ENCODE results near the gene RBBP8.

Gene RBBP8

GRCh38 chr18:22988208-22988607, 55.1 kb downstream of the RBBP8 start:
- H2BK15ac ChIP-seq (ENCODE audit: low read length), result no peak overlapping the region
- DNase-seq (ENCODE audit: low spot score), result no peak
- H3K36me3 ChIP-seq (replicated peaks in 1 of 2; ENCODE audit: control insufficient read depth in 2 of 2, insufficient read depth in 2 of 2, low read length in 2 of 2), result peaks cover 21 to 100% of the 10 kb centered on the region in 2 donors
- no peak overlapping the region for H2BK12ac ChIP-seq (ENCODE audit: low read length)
- H2BK120ac ChIP-seq (ENCODE audit: low read depth, low read length), result no peak overlapping the region
- H2AFZ ChIP-seq (ENCODE audit: low read length), result no peak overlapping the region
- H3K4me3 ChIP-seq (ENCODE audit: low read length in 2 of 2), result no peak overlapping the region
- no peak overlapping the region for H3K4me2 ChIP-seq (ENCODE audit: insufficient read depth, low read length, poor library complexity, severe bottlenecking)
- no peak overlapping the region for H3K14ac ChIP-seq (ENCODE audit: low read length)
- no peak overlapping the region for H2BK5ac ChIP-seq (ENCODE audit: low read length)
- no peak overlapping the region for H3K18ac ChIP-seq (ENCODE audit: low read length)
- H3K23ac ChIP-seq (ENCODE audit: low read depth, low read length, poor library complexity), result no peak overlapping the region
- H3K9me3 ChIP-seq (replicated peaks in 1 of 2; ENCODE audit: control insufficient read depth in 2 of 2, insufficient read depth in 1 of 2, low read depth in 1 of 2, low read length in 2 of 2), result peaks cover 0 to 2% of the 10 kb centered on the region in 2 donors
- no peak overlapping the region for H2AK5ac ChIP-seq (ENCODE audit: low read depth, low read length)
- no peak overlapping the region for H4K91ac ChIP-seq (ENCODE audit: low read depth, low read length, poor library complexity)
- H3K79me1 ChIP-seq (ENCODE audit: low read depth, low read length), result no peaks in the 10 kb centered on the region
- H4K8ac ChIP-seq (ENCODE audit: low read depth, low read length), result no peak overlapping the region
- no peak overlapping the region for H3K27ac ChIP-seq (replicated peaks; ENCODE audit: low read length)
- H3K9ac ChIP-seq (ENCODE audit: low read depth, low read length, poor library complexity), result no peak overlapping the region
- H3K4me1 ChIP-seq (ENCODE audit: control insufficient read depth in 2 of 2, insufficient read depth in 1 of 2, low read depth in 1 of 2, low read length in 2 of 2), result no peaks in the 10 kb centered on the region
- no CpG with 5 or more reads among the region's 3 CpGs for WGBS, 2 donors (ENCODE audit: extremely low coverage in 2 of 2, insufficient read length in 2 of 2, insufficient replicate concordance in 1 of 2)
- H3K27me3 ChIP-seq (ENCODE audit: control insufficient read depth in 3 of 3, insufficient read depth in 3 of 3, low read depth in 1 of 3, low read length in 3 of 3), result no peaks in the 10 kb centered on the region
- H3K4ac ChIP-seq (ENCODE audit: low read length), result no peak overlapping the region

- Histone ChIP-seq H3K4me1 (ENCODE audit: control insufficient read depth in 2 of 2, insufficient read depth in 1 of 2, low read depth in 1 of 2, low read length in 2 of 2) (no peaks in the 10 kb centered on the region), H4K8ac (ENCODE audit: low read depth, low read length) (no peak overlapping the region), H2BK15ac (ENCODE audit: low read length) (no peak overlapping the region), H3K23ac (ENCODE audit: low read depth, low read length, poor library complexity) (no peak overlapping the region), H2BK12ac (ENCODE audit: low read length) (no peak overlapping the region), H3K4ac (ENCODE audit: low read length) (no peak overlapping the region), H4K91ac (ENCODE audit: low read depth, low read length, poor library complexity) (no peak overlapping the region), H3K4me3 (ENCODE audit: low read length in 2 of 2) (no peak overlapping the region), H3K27ac (replicated peaks; ENCODE audit: low read length) (no peak overlapping the region), H3K4me2 (ENCODE audit: insufficient read depth, low read length, poor library complexity, severe bottlenecking) (no peak overlapping the region), H2BK5ac (ENCODE audit: low read length) (no peak overlapping the region), H3K79me1 (ENCODE audit: low read depth, low read length) (no peaks in the 10 kb centered on the region), H3K9ac (ENCODE audit: low read depth, low read length, poor library complexity) (no peak overlapping the region), H2AFZ (ENCODE audit: low read length) (no peak overlapping the region), H3K9me3 (replicated peaks in 1 of 2; ENCODE audit: control insufficient read depth in 2 of 2, insufficient read depth in 1 of 2, low read depth in 1 of 2, low read length in 2 of 2) (no peaks in the 10 kb centered on the region), H3K14ac (ENCODE audit: low read length) (no peak overlapping the region), H3K18ac (ENCODE audit: low read length) (no peak overlapping the region), H2BK120ac (ENCODE audit: low read depth, low read length) (no peak overlapping the region), H2AK5ac (ENCODE audit: low read depth, low read length) (no peak overlapping the region), H3K27me3 (ENCODE audit: control insufficient read depth in 3 of 3, insufficient read depth in 3 of 3, low read depth in 1 of 3, low read length in 3 of 3) (no peaks in the 10 kb centered on the region), H3K36me3 (replicated peaks in 1 of 2; ENCODE audit: control insufficient read depth in 2 of 2, insufficient read depth in 2 of 2, low read length in 2 of 2) (peaks cover 5 to 92% of the 10 kb centered on the region in 2 donors)
- DNase-seq (ENCODE audit: low spot score), result no peak
- no CpG with 5 or more reads among the region's 3 CpGs for WGBS, 2 donors (ENCODE audit: extremely low coverage in 2 of 2, insufficient read length in 2 of 2, insufficient replicate concordance in 1 of 2)
Measured at GRCh38 chr18:22998344-22998743, 65.2 kb downstream of the RBBP8 start.

GRCh38 chr18:22999212-22999611, 66.1 kb downstream of the RBBP8 start:
- Histone ChIP-seq H3K14ac (ENCODE audit: low read length) (no peak overlapping the region), H2BK12ac (ENCODE audit: low read length) (no peak overlapping the region), H3K18ac (ENCODE audit: low read length) (no peak overlapping the region), H2BK5ac (ENCODE audit: low read length) (no peak overlapping the region), H4K91ac (ENCODE audit: low read depth, low read length, poor library complexity) (no peak overlapping the region), H3K9ac (ENCODE audit: low read depth, low read length, poor library complexity) (no peak overlapping the region), H3K4me3 (ENCODE audit: low read length in 2 of 2) (no peak overlapping the region), H3K79me1 (ENCODE audit: low read depth, low read length) (no peaks in the 10 kb centered on the region), H3K4ac (ENCODE audit: low read length) (no peak overlapping the region), H3K27me3 (ENCODE audit: control insufficient read depth in 3 of 3, insufficient read depth in 3 of 3, low read depth in 1 of 3, low read length in 3 of 3) (no peaks in the 10 kb centered on the region), H3K27ac (replicated peaks; ENCODE audit: low read length) (no peak overlapping the region), H3K23ac (ENCODE audit: low read depth, low read length, poor library complexity) (no peak overlapping the region), H2AFZ (ENCODE audit: low read length) (no peak overlapping the region), H2BK120ac (ENCODE audit: low read depth, low read length) (no peak overlapping the region), H2BK15ac (ENCODE audit: low read length) (no peak overlapping the region), H3K4me1 (ENCODE audit: control insufficient read depth in 2 of 2, insufficient read depth in 1 of 2, low read depth in 1 of 2, low read length in 2 of 2) (no peaks in the 10 kb centered on the region), H4K8ac (ENCODE audit: low read depth, low read length) (no peak overlapping the region), H3K9me3 (replicated peaks in 1 of 2; ENCODE audit: control insufficient read depth in 2 of 2, insufficient read depth in 1 of 2, low read depth in 1 of 2, low read length in 2 of 2) (no peaks in the 10 kb centered on the region), H2AK5ac (ENCODE audit: low read depth, low read length) (no peak overlapping the region), H3K4me2 (ENCODE audit: insufficient read depth, low read length, poor library complexity, severe bottlenecking) (no peak overlapping the region), H3K36me3 (replicated peaks in 1 of 2; ENCODE audit: control insufficient read depth in 2 of 2, insufficient read depth in 2 of 2, low read length in 2 of 2) (peaks cover 5 to 97% of the 10 kb centered on the region in 2 donors)
- no CpG with 5 or more reads among the region's 1 CpG for WGBS, 2 donors (ENCODE audit: extremely low coverage in 2 of 2, insufficient read length in 2 of 2, insufficient replicate concordance in 1 of 2)
- DNase-seq (ENCODE audit: low spot score), result no peak

- Histone ChIP-seq H3K36me3 (replicated peaks in 1 of 2; ENCODE audit: control insufficient read depth in 2 of 2, insufficient read depth in 2 of 2, low read length in 2 of 2) (peaks cover 5 to 99% of the 10 kb centered on the region in 2 donors), H3K27me3 (ENCODE audit: control insufficient read depth in 3 of 3, insufficient read depth in 3 of 3, low read depth in 1 of 3, low read length in 3 of 3) (no peaks in the 10 kb centered on the region), H3K4me3 (ENCODE audit: low read length in 2 of 2) (no peak overlapping the region), H2AK5ac (ENCODE audit: low read depth, low read length) (no peak overlapping the region), H3K14ac (ENCODE audit: low read length) (no peak overlapping the region), H3K4me1 (ENCODE audit: control insufficient read depth in 2 of 2, insufficient read depth in 1 of 2, low read depth in 1 of 2, low read length in 2 of 2) (no peaks in the 10 kb centered on the region), H3K4me2 (ENCODE audit: insufficient read depth, low read length, poor library complexity, severe bottlenecking) (no peak overlapping the region), H2AFZ (ENCODE audit: low read length) (no peak overlapping the region), H2BK15ac (ENCODE audit: low read length) (no peak overlapping the region), H3K9ac (ENCODE audit: low read depth, low read length, poor library complexity) (no peak overlapping the region), H4K8ac (ENCODE audit: low read depth, low read length) (no peak overlapping the region), H3K27ac (replicated peaks; ENCODE audit: low read length) (no peak overlapping the region), H3K9me3 (replicated peaks in 1 of 2; ENCODE audit: control insufficient read depth in 2 of 2, insufficient read depth in 1 of 2, low read depth in 1 of 2, low read length in 2 of 2) (no peaks in the 10 kb centered on the region), H2BK5ac (ENCODE audit: low read length) (no peak overlapping the region), H3K18ac (ENCODE audit: low read length) (no peak overlapping the region), H4K91ac (ENCODE audit: low read depth, low read length, poor library complexity) (no peak overlapping the region), H2BK120ac (ENCODE audit: low read depth, low read length) (no peak overlapping the region), H3K23ac (ENCODE audit: low read depth, low read length, poor library complexity) (no peak overlapping the region), H2BK12ac (ENCODE audit: low read length) (no peak overlapping the region), H3K79me1 (ENCODE audit: low read depth, low read length) (no peaks in the 10 kb centered on the region), H3K4ac (ENCODE audit: low read length) (no peak overlapping the region)
- no CpG with 5 or more reads among the region's 2 CpGs for WGBS, 2 donors (ENCODE audit: extremely low coverage in 2 of 2, insufficient read length in 2 of 2, insufficient replicate concordance in 1 of 2)
- no peak for DNase-seq (ENCODE audit: low spot score)
Measured at GRCh38 chr18:22999647-23000046, 66.5 kb downstream of the RBBP8 start.
